HG02588 (cell line): ENCODE data around the gene CTBP2.

ENCODE experiments used
- ATAC-seq: cut with Tn5 transposase; IDR thresholded peaks from one replicate; pipeline ENCODE4 v1.9.1; 2021; ENCODE audit warnings: mild to moderate bottlenecking, moderate library complexity; ENCODE audit not compliant: unreplicated experiment

The CTBP2 gene

GRCh38 chr10:125056161-125057132, 103.9 kb downstream of the CTBP2 start:
- ATAC-seq: no peak

DNA sequence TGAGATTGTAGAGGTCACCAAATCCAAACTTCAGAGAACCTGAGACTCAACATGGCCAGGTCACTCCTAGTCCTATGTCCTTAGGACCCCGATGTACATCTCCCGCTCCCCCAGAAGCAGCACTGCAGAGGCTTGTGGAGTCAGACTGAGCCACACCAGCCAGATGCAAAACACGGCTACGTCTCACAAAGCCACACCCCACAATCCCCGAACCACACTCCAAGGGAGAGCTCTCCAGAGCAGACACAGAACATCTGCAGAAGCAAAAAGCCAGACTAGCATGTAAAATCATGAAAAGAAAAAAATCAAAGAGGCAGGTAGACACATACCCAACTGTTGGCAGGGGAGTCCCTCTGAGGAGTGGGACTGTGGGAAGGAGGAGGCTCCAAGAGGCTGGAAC, 104.9 kb downstream of the CTBP2 start:
- ATAC-seq: no peak

GRCh38 chr10:125054669-125055268, 105.6 kb downstream of the CTBP2 start:
- no peak for ATAC-seq

- no peak for ATAC-seq
Measured at GRCh38 chr10:125054216-125054615, 106.1 kb downstream of the CTBP2 start.

DNA sequence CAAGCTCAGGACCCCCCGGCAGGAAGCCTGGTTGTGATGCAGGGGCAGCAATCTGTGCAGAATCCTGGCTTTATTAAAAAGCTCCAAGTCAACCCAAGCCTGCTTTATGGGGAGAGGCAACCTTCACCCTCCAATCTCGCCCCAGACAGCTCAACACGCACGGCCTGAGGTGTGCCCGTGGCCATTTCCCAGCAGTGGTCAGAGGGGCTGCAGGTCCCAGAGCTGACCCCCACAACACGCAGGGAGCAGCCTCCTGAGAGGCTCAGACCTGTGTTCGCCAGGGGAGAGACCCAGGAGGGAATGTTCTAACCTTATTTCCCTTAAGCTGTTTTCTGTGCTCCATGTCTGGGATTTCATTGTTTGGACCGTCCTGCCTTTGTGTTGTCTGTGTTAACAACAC, 108.2 kb downstream of the CTBP2 start:
- ATAC-seq: no peak

DNA sequence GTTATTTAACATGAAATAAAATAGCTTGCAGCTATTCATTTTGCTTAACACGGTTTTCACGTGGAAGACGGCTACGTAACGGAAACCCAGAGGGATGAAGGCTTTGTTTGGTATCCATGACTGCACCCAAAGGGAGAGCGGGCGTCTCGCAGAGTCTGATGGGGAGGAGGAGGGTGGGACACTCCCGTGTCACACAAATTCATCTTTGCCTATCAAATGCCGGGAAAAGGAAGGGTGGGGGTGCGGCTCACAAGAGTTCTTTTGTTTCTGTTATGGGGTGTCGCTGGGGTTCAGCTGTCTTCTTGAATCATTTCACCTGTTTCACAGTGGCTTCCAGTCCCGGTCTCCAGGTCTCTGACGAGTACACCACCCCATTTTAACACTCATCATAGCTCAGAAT, 110.0 kb downstream of the CTBP2 start:
- ATAC-seq: no peak

DNA sequence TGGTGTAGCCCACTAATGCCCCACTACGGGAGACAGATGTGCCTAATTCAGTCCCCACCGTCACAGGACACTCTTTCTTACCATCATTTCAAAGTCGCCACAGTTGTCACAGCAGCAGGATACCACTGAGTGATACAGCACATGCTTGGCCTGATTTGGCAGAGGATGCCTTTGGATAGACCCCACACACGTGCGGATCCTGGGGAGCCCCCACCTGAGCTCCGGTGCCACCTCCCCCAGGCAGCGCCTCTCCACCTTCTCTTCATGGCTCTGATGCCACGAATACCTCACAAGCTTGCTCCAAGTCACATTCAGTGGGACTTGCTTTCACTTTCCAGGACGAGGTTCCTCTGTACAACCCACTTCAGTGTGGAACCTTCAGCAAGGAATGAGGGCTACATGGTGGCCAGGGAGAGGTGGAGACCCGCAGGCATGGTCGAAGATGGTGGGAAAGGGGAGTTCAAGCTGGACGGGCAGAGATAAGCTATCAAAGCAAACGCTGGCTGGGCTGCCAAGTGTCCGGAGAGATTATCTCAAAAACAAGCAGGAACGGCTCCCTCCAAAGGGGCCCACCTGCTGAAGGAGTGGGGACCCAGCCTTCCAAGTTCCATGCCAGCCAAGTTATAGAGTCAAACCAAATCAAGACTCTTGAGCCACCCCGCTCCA, 111.0 kb downstream of the CTBP2 start:
- ATAC-seq: no peak

DNA sequence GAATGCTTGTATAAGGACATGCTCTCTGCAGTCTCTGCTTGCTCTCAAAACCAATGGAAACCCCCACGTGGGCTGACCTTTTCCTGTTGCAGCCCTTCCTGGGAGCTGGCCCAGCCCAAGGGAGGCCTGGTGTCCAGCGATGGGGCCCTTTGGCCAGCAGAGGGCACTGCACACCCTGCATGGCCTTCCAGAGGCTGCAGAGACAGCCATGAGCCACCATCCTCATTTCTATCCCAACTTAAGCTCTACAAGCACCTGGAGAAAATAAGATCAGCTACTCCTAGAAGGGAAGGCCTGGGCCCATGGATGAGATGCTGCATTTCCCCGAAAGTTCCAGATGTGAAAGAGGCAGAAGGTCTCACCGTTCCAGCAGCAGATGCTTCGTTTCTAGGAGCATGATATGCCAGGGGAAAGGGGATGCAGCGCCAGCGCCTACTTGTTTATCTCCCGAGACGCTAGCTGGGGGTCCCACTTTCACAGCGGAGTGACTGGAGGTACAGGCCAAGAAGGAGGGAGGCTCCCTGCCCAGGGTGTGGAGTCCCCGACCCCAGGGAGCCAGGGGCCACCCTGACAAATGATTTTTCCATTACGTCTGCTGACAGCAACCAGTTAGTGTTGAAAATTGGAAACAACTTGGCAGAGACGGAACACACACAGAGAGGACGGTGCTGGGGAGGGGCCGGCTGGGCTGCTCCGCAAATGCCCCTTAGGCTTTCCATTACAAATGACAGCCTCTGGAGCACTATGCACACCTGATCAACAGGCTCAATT, 112.1 kb downstream of the CTBP2 start:
- ATAC-seq: peak; percentile 87

DNA sequence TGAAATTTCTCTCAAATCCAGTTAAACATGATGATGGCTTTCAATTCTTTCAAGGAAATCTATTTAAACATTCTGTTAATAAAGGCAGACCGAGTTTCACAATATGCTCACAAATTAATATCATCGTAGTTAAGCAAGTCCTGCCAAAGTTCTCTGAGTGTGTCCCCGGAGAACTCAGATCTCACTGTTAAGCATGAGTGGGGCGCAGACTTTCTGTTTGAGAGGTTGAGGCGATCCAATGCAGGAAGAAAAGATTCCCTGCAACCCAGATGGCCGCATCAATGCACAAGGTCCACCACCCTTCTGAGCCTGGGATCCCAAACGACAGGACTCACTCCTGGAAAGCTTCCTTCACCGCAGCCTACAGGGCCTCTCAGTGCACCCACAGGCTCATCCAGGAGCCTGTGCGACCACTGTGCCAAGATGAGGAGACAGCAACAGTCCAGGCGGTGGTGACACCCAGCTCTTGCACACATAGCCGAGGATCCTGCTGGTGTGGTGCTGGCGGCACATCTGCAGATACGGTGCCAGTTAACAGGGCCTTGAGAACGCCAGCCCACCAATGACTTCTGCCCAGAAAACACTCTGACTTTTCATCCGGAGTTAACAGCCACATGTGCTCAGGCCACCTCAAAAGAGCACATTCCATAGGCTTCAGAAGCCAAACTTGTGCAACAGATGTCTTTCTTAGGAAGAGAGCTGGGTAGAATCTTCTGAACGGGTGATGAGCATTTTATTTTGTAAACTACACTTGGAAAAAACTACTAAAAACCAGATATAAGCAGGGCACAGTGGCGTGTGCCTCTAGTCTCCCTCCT, 116.3 kb downstream of the CTBP2 start:
- no peak for ATAC-seq

- no peak for ATAC-seq
Measured at GRCh38 chr10:125041856-125042506, 118.4 kb downstream of the CTBP2 start.

GRCh38 chr10:125039354-125039769, 121.0 kb downstream of the CTBP2 start:
- ATAC-seq: no peak

- ATAC-seq: no peak
Measured at GRCh38 chr10:125038637-125039036, 121.7 kb downstream of the CTBP2 start.

GRCh38 chr10:125037145-125037877, 123.1 kb downstream of the CTBP2 start:
- ATAC-seq: no peak

- no peak for ATAC-seq
Measured at GRCh38 chr10:125035588-125036295, 124.6 kb downstream of the CTBP2 start.

DNA sequence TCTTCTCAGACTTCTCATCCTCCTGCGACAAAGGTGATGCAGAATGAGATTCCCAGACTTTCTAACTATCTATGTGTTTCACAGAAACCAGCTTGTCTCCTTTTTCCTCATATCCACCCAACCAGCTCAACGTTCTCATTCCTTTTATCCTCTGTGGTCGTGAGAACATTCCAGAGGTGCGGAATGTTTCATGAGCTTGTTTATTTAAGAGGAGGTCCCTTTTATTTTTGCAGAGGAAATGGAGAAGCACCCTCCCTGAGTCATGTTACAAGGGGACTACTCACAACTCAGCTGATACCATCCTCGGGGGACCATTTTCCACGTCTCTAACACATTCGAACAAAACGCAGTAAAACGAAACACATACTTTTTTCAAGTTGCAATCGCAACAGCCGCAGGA, 125.2 kb downstream of the CTBP2 start:
- ATAC-seq: no peak

DNA sequence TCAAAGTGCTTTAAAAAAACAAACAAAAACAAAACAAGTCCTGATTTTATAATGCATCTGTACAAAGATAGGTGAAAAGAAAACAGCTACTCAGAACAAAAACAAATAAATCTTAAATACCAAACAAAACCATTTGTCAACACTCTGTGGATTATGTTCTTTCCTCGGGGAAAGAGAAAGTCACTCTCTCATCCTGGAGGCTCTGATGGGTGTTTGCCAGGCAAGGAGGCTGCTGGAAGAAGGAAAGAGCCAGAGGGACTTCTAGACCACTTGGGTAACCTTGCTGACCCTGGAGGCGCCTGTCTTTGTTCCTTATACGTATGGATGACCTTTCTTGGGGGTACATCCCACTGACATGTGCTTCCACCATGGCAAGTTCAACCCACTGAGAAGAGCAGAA, 125.7 kb downstream of the CTBP2 start:
- no peak for ATAC-seq

DNA sequence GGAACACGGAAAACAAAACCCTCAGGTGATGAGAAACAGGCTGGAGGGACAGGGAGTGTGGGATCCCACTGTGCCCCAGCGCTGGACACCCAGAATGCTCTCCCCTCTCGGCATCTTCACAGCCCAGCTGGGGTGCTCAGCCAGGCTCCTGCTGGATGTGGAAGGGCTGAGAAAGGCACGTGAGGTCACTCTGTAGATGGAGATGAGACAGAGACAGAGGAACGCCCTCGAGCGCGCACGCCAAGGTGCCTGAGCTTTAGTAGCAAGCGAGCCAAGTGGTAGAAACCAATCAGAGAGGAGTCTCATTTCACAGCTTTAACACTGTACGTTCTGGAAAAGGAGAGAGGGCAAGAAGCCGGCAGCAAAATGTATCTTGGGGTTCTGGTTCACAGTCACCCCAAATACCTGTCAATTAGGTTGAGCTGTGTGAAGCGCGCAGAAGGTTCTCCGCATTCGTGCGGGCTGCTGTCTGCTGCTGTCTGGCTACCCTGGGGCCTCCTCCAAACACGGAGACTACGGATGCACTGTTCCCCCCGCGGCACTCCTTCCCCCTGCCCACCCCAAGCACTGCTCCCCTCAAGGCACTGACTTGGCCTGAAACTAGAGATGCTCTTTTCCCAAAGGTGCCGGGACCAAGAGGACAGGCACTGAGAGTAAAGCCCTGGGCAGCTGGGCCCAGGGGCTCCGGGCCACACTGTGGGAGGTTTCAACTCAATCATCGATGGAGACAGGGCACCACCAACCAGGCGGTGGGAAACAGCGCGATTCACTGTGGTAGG, 127.0 kb downstream of the CTBP2 start:
- ATAC-seq: no peak
